ENCODE data around the gene DDX39A. TPM values are rescaled to one million over a fixed set of nuclear protein-coding genes. Genes with fewer than 3 reads are reported as not detected.
"Not testable (repeated sequence)": the region's sequence is repeated elsewhere in the genome, so short reads cannot be mapped to it uniquely, and the experiment has no call there.

The DDX39A gene
- total and polyA plus RNA-seq, 2 of the 13 experiments (the other 11 are each of a cell fraction or from before 2014, with no cell fraction given) = 34.6 to 90.4 TPM

GRCh38 chr19:14366529-14366928 is 52.6 kb downstream of the DDX39A start:
- ChIA-PET CTCF (ENCODE audit: low intra/inter-chr PET ratio, low total read pairs) (no interaction called here), POLR2A (no interaction called here)
- no TSS peak for BruUV-seq (replicated peaks)
- Histone ChIP-seq H3K4me1 (ENCODE audit: insufficient read depth, low read length) (peaks cover 35% of the 10 kb centered on the region), H3K36me3 (replicated peaks in 1 of 2; ENCODE audit: control insufficient read depth in 1 of 2, insufficient read depth in 2 of 2, low read length in 2 of 2) (no peaks in the 10 kb centered on the region), H3K9me3 (ENCODE audit: low read length) (no peaks in the 10 kb centered on the region), H3K27ac (ENCODE audit: extremely low read length, insufficient read depth, low read length) (no peak overlapping the region), H3K4me2 (ENCODE audit: low read depth, low read length) (no peak overlapping the region), H3K79me2 (ENCODE audit: insufficient read depth, low read length) (no peaks in the 10 kb centered on the region), H3K27me3 (ENCODE audit: control insufficient read depth in 1 of 2, insufficient read depth in 2 of 2, low read length in 2 of 2) (peaks cover 0 to 13% of the 10 kb centered on the region in 2 experiments; a peak in 4 of 5 replicates), H4K20me1 (ENCODE audit: insufficient read depth, low read length) (no peaks in the 10 kb centered on the region), H3K9ac (ENCODE audit: insufficient read depth, low read depth, low read length) (no peak overlapping the region), H3K4me3 (replicated peaks in 1 of 3; ENCODE audit: insufficient read depth in 1 of 3, low read depth in 2 of 3, low read length in 3 of 3) (no peak overlapping the region), H2AFZ (ENCODE audit: low read length) (no peak overlapping the region)
- peak; percentile 37 for FAIRE-seq
- WGBS (ENCODE audit: low lambda C conversion rate) = 8% methylated on average over 2 of the region's 3 CpGs
- DNase-seq (ENCODE audit: low spot score) = peak; percentile 69
- in situ Hi-C loops (cut with HindIII; ENCODE audit: extremely low pct_ligation_motif_present, low pct_unique_long_range_greater_than_20kb) = no loop called here
- TF ChIP-seq SOX13 (IDR thresholded peaks at IDR 0.05) (no peak), SOX13 (CRISPR knock-in tag; conservative IDR thresholded peaks at IDR 0.05 in 1 of 2, IDR thresholded peaks at IDR 0.05 in 1 of 2) (no peak), HDAC1 (CRISPR knock-in tag; IDR thresholded peaks at IDR 0.05) (no peak), DBP (CRISPR knock-in tag; IDR thresholded peaks at IDR 0.05; ENCODE audit: not compliant biosample characterization) (no peak), ZNF12 (CRISPR knock-in tag; IDR thresholded peaks at IDR 0.05) (peak; percentile 69; the same call in 1 of the 2 replicates), NFYC (CRISPR knock-in tag; IDR thresholded peaks at IDR 0.05) (peak; percentile 86), ZNF3 (CRISPR knock-in tag; IDR thresholded peaks at IDR 0.05) (no peak), ZNF335 (CRISPR knock-in tag; IDR thresholded peaks at IDR 0.05) (no peak), USF2 (IDR thresholded peaks at IDR 0.05; ENCODE audit: low read depth, low read length) (peak; percentile 86), USF2 (CRISPR knock-in tag; IDR thresholded peaks at IDR 0.05; ENCODE audit: borderline replicate concordance) (peak; percentile 82; the same call in 1 of the 2 replicates), NFYB (CRISPR knock-in tag; IDR thresholded peaks at IDR 0.05) (peak; percentile 70), RAD51 (IDR thresholded peaks at IDR 0.05; ENCODE audit: borderline replicate concordance) (peak; percentile 71; the same call in 1 of the 2 replicates)
- intact Hi-C loops (cut with micrococcal nuclease; ENCODE audit: unreplicated experiment) = no loop called here
- peak; percentile 60 for ATAC-seq

- H3K36me3 ChIP-seq (replicated peaks in 1 of 2; ENCODE audit: control insufficient read depth in 1 of 2, insufficient read depth in 2 of 2, low read length in 2 of 2); H3K79me2 ChIP-seq (ENCODE audit: insufficient read depth, low read length); CTCF ChIA-PET (ENCODE audit: low intra/inter-chr PET ratio, low total read pairs); H3K27ac ChIP-seq (ENCODE audit: extremely low read length, insufficient read depth, low read length); BruUV-seq (replicated peaks); POLR2A ChIA-PET; H2AFZ ChIP-seq (ENCODE audit: low read length); H3K27me3 ChIP-seq (ENCODE audit: control insufficient read depth in 1 of 2, insufficient read depth in 2 of 2, low read length in 2 of 2); FAIRE-seq; DNase-seq (ENCODE audit: low spot score); H4K20me1 ChIP-seq (ENCODE audit: insufficient read depth, low read length); H3K9me3 ChIP-seq (ENCODE audit: low read length); intact Hi-C loops (cut with micrococcal nuclease; ENCODE audit: unreplicated experiment); ATAC-seq; H3K9ac ChIP-seq (ENCODE audit: insufficient read depth, low read depth, low read length); H3K4me3 ChIP-seq (replicated peaks in 1 of 3; ENCODE audit: insufficient read depth in 1 of 3, low read depth in 2 of 3, low read length in 3 of 3): not testable (repeated sequence)
- Histone ChIP-seq H3K4me2 (ENCODE audit: low read depth, low read length) (peak overlapping the region; percentile 38; the same call in 1 of the 2 replicates), H3K4me1 (ENCODE audit: insufficient read depth, low read length) (peaks cover 21% of the 10 kb centered on the region)
- in situ Hi-C loops (cut with HindIII; ENCODE audit: extremely low pct_ligation_motif_present, low pct_unique_long_range_greater_than_20kb) = loop anchor here (5.0 kb wide), 1 partner anchor 43 kb away; no protein-coding TSS in a partner anchor
- 45% methylated on average over 8 of the region's 9 CpGs for WGBS (ENCODE audit: low lambda C conversion rate)
Observed at GRCh38 chr19:14364098-14364443, 55.1 kb downstream of the DDX39A start.
